ENCODE data around the gene PAPPA2. TPM values are rescaled to one million over a fixed set of nuclear protein-coding genes. Genes with fewer than 3 reads are reported as not detected.

PAPPA2 gene
- total RNA-seq, 4 donors from 2014 or later: 0.35 to 32.2 (median 1.1) TPM

GRCh38 chr1:176775378-176775777, 312.4 kb downstream of the PAPPA2 start:
- Histone ChIP-seq H3K27ac (no peak overlapping the region), H3K4me3 (no peak overlapping the region), H3K36me3 (no peaks in the 10 kb centered on the region), H3K4me1 (no peaks in the 10 kb centered on the region), H3K27me3 (no peaks in the 10 kb centered on the region), H3K9me3 (no peaks in the 10 kb centered on the region)
- DNase-seq: no peak
- TF ChIP-seq POLR2A (IDR thresholded peaks at IDR 0.05) (no peak), CTCF (IDR thresholded peaks at IDR 0.05) (no peak)

GRCh38 chr1:176775996-176776395, 313.0 kb downstream of the PAPPA2 start:
- H3K36me3 ChIP-seq: no peaks in the 10 kb centered on the region
- H3K4me1 ChIP-seq: no peaks in the 10 kb centered on the region
- H3K9me3 ChIP-seq: no peaks in the 10 kb centered on the region
- H3K27ac ChIP-seq: no peak overlapping the region
- TF ChIP-seq POLR2A (IDR thresholded peaks at IDR 0.05): no peak
- no peak for TF ChIP-seq CTCF (IDR thresholded peaks at IDR 0.05)
- no peak for DNase-seq
- H3K27me3 ChIP-seq: no peaks in the 10 kb centered on the region
- no peak overlapping the region for H3K4me3 ChIP-seq

GRCh38 chr1:176778056-176778455, 315.1 kb downstream of the PAPPA2 start:
- no peak overlapping the region for H3K4me3 ChIP-seq
- no peaks in the 10 kb centered on the region for H3K27me3 ChIP-seq
- H3K36me3 ChIP-seq: no peaks in the 10 kb centered on the region
- H3K27ac ChIP-seq: no peak overlapping the region
- DNase-seq: no peak
- H3K4me1 ChIP-seq: no peaks in the 10 kb centered on the region
- no peaks in the 10 kb centered on the region for H3K9me3 ChIP-seq
- TF ChIP-seq POLR2A (IDR thresholded peaks at IDR 0.05): no peak

GRCh38 chr1:176779992-176780328, 317.0 kb downstream of the PAPPA2 start:
- H3K4me1 ChIP-seq: no peaks in the 10 kb centered on the region
- TF ChIP-seq POLR2A (IDR thresholded peaks at IDR 0.05): no peak
- TF ChIP-seq CTCF (IDR thresholded peaks at IDR 0.05): no peak
- no peak overlapping the region for H3K27ac ChIP-seq
- no peaks in the 10 kb centered on the region for H3K27me3 ChIP-seq
- no peak for DNase-seq
- H3K9me3 ChIP-seq: no peaks in the 10 kb centered on the region
- H3K36me3 ChIP-seq: no peaks in the 10 kb centered on the region
- no peak overlapping the region for H3K4me3 ChIP-seq

GRCh38 chr1:176783309-176783708, 320.3 kb downstream of the PAPPA2 start:
- Histone ChIP-seq H3K9me3 (no peaks in the 10 kb centered on the region), H3K4me1 (no peaks in the 10 kb centered on the region), H3K27me3 (no peaks in the 10 kb centered on the region), H3K27ac (no peak overlapping the region), H3K36me3 (no peaks in the 10 kb centered on the region), H3K4me3 (no peak overlapping the region)
- TF ChIP-seq POLR2A (IDR thresholded peaks at IDR 0.05) (no peak), CTCF (IDR thresholded peaks at IDR 0.05) (no peak)
- DNase-seq: no peak

GRCh38 chr1:176785056-176785455, 322.1 kb downstream of the PAPPA2 start:
- Histone ChIP-seq H3K4me3 (no peak overlapping the region), H3K27ac (no peak overlapping the region), H3K27me3 (no peaks in the 10 kb centered on the region), H3K36me3 (no peaks in the 10 kb centered on the region), H3K4me1 (no peaks in the 10 kb centered on the region), H3K9me3 (no peaks in the 10 kb centered on the region)
- TF ChIP-seq POLR2A (IDR thresholded peaks at IDR 0.05): no peak
- no peak for TF ChIP-seq CTCF (IDR thresholded peaks at IDR 0.05)
- DNase-seq: no peak
